Keratinocyte (primary cell): ENCODE results near the gene DTNB. TPM values are rescaled to one million over a fixed set of nuclear protein-coding genes. Genes with fewer than 3 reads are reported as not detected.
"Not testable (repeated sequence)": the region's sequence is repeated elsewhere in the genome, so short reads cannot be mapped to it uniquely, and the experiment has no call there.

Source experiments
- DNase-seq: peaks from one replicate; pipeline ENCODE4 v3.0.0-alpha.2; 2011; ENCODE audit warnings: low read depth, missing footprints, low spot score
- FAIRE-seq: peaks from 2 replicates; lab custom pipeline; 2011; peaks lifted over from hg19 to GRCh38; lab: Jason Lieb, UNC
- H2AFZ ChIP-seq: 2 replicates; pipeline ENCODE4 v1.6.0; 2012; ENCODE audit warnings: low read length, control low read depth, inconsistent platforms; ENCODE audit not compliant: control insufficient read depth
- H3K27ac ChIP-seq: 2 replicates; pipeline ENCODE4 v1.5.1; 2011; ENCODE audit warnings: low read length; ENCODE audit not compliant: control insufficient read depth, insufficient read depth
- H3K27me3 ChIP-seq: 3 replicates; pipeline ENCODE4 v1.6.0; 2011; ENCODE audit warnings: low read length; ENCODE audit not compliant: control insufficient read depth, insufficient read depth; ENCODE audit errors: extremely low read depth
- H3K36me3 ChIP-seq, 2 experiments: 2 replicates in 1 of 2; 3 replicates in 1 of 2; pipeline ENCODE4 v1.5.1; 2011; ENCODE audit warnings: low read length in 2 of 2, mild to moderate bottlenecking in 1 of 2; ENCODE audit not compliant: control insufficient read depth in 2 of 2, insufficient read depth in 2 of 2; ENCODE audit errors: extremely low read depth in 1 of 2
- H3K4me1 ChIP-seq: 3 replicates; pipeline ENCODE4 v1.5.1; 2011; ENCODE audit warnings: low read length; ENCODE audit not compliant: control insufficient read depth, insufficient read depth; ENCODE audit errors: extremely low read depth
- H3K4me2 ChIP-seq: 3 replicates; pipeline ENCODE4 v1.6.0; 2011; ENCODE audit warnings: low read depth, low read length; ENCODE audit not compliant: control insufficient read depth, insufficient read depth; ENCODE audit errors: extremely low read depth
- H3K4me3 ChIP-seq, 3 experiments: fragments of 200-600 bp in 1 of 3; sonication (generic) in 1 of 3; 2 replicates in 2 of 3; 3 replicates in 1 of 3; pipeline ENCODE4 v1.5.1; 2011 to 2016; ENCODE audit warnings: low read length in 3 of 3, mild to moderate bottlenecking in 3 of 3, control low read depth in 2 of 3, inconsistent platforms in 1 of 3, low read depth in 1 of 3, mixed read lengths in 1 of 3, mixed run types in 1 of 3, moderate library complexity in 1 of 3; ENCODE audit not compliant: control insufficient read depth in 2 of 3, insufficient read depth in 2 of 3; ENCODE audit errors: extremely low read depth in 1 of 3
- H3K79me2 ChIP-seq: 2 replicates; pipeline ENCODE4 v1.6.0; 2012; ENCODE audit warnings: low read length; ENCODE audit not compliant: control insufficient read depth, insufficient read depth
- H3K9ac ChIP-seq: 3 replicates; pipeline ENCODE4 v1.6.0; 2011; ENCODE audit warnings: low read length; ENCODE audit not compliant: control insufficient read depth, insufficient read depth; ENCODE audit errors: extremely low read depth
- H3K9me1 ChIP-seq: 3 replicates; pipeline ENCODE4 v1.6.0; 2011; ENCODE audit warnings: low read length; ENCODE audit not compliant: control insufficient read depth, insufficient read depth; ENCODE audit errors: extremely low read depth
- H3K9me3 ChIP-seq: 2 replicates; pipeline ENCODE4 v1.5.1; 2012; ENCODE audit warnings: low read depth, low read length; ENCODE audit not compliant: control insufficient read depth
- H4K20me1 ChIP-seq: 3 replicates; pipeline ENCODE4 v1.6.0; 2011; ENCODE audit warnings: low read length; ENCODE audit not compliant: control insufficient read depth, insufficient read depth; ENCODE audit errors: extremely low read depth
- EZH2 ChIP-seq: IDR thresholded peaks from one replicate; pipeline ENCODE4 v1.6.1; 2012; ENCODE audit warnings: inconsistent platforms, mild to moderate bottlenecking, low read length, moderate library complexity
- dilution Hi-C: fragments of 300-500 bp; cut with MboI; formaldehyde crosslinking; loops from one replicate; pipeline ENCODE4 v1.7.0; 2020; ENCODE audit warnings: low sequenced_read_pairs; ENCODE audit not compliant: extremely low pct_ligation_motif_present
- polyA plus RNA-seq, 5 experiments: library from polyadenylated mRNA; depleted of rRNA in 3 of 5; stranded (reverse) in 3 of 5; stranded (forward) in 1 of 5; unstranded in 1 of 5; fragments of >200 nt; gene quantifications; 1 replicate in 1 of 5; 2 replicates in 3 of 5; 3 replicates in 1 of 5; pipeline versions ENCODE4 v1.2.1 to v1.2.3, GENCODE V29; 2011 to 2012; ENCODE audit warnings: missing spikeins in 2 of 5, low read depth in 1 of 5, low replicate concordance in 1 of 5
- TF ChIP-seq, protein P1 (sequence below), 3 experiments: IDR thresholded peaks in 1 of 3; conservative IDR thresholded peaks in 1 of 3; optimal IDR thresholded peaks in 1 of 3; 2 replicates in 2 of 3; 3 replicates in 1 of 3; pipeline versions ENCODE3 to v1.5.1; 2011; ENCODE audit warnings: low read length in 3 of 3, mild to moderate bottlenecking in 3 of 3, moderate library complexity in 2 of 3, control low read depth in 1 of 3, inconsistent platforms in 1 of 3; ENCODE audit not compliant: insufficient read depth in 2 of 3; ENCODE audit errors: extremely low read depth in 1 of 3

The DTNB gene
- polyA plus RNA-seq, 1 donor (not counting 4 experiments of a cell fraction or from before 2014, with no cell fraction given) = 31.5 TPM

DNA sequence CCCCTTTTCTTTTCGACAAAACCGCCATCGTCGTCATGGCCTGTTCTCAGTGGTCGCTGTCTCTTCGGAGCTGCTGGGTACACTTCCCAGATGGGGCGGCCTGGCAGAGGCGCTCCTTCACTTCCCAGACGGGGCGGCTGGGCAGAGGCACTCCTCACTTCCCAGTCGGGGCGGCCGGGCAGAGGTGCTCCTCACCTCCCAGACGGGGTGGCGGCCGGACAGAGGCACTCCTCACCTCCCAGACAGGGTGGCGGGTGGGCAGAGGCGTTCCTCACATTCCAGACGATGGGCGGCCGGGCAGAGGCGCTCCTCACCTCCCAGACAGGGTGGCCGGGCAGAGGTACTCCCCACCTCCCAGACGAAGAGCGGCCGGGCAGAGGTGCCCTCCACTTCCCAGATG, 138.9 kb downstream of the DTNB start:
- DNase-seq (no peak), FAIRE-seq (no peak)
- Histone ChIP-seq H3K9me3 (no peaks in the 10 kb centered on the region), H3K27me3 (no peaks in the 10 kb centered on the region), H4K20me1 (no peaks in the 10 kb centered on the region), H3K36me3 (peaks cover 0 to 1% of the 10 kb centered on the region in 2 experiments), H3K79me2 (no peaks in the 10 kb centered on the region), H3K27ac (no peak overlapping the region), H3K4me3 (no peak overlapping the region), H3K4me1 (no peaks in the 10 kb centered on the region), H2AFZ (no peak overlapping the region), H3K4me2 (no peak overlapping the region), H3K9me1 (no peaks in the 10 kb centered on the region), H3K9ac (no peak overlapping the region)
- dilution Hi-C loops = no loop called here
- no peak for TF ChIP-seq EZH2
- TF ChIP-seq, protein P1, sequence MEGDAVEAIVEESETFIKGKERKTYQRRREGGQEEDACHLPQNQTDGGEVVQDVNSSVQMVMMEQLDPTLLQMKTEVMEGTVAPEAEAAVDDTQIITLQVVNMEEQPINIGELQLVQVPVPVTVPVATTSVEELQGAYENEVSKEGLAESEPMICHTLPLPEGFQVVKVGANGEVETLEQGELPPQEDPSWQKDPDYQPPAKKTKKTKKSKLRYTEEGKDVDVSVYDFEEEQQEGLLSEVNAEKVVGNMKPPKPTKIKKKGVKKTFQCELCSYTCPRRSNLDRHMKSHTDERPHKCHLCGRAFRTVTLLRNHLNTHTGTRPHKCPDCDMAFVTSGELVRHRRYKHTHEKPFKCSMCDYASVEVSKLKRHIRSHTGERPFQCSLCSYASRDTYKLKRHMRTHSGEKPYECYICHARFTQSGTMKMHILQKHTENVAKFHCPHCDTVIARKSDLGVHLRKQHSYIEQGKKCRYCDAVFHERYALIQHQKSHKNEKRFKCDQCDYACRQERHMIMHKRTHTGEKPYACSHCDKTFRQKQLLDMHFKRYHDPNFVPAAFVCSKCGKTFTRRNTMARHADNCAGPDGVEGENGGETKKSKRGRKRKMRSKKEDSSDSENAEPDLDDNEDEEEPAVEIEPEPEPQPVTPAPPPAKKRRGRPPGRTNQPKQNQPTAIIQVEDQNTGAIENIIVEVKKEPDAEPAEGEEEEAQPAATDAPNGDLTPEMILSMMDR (optimal IDR thresholded peaks at IDR 0.05 in 1 of 3, IDR thresholded peaks at IDR 0.05 in 1 of 3, conservative IDR thresholded peaks at IDR 0.05 in 1 of 3; ENCODE audit: extremely low read depth in 1 of 3, insufficient read depth in 2 of 3, low read length in 3 of 3) = no peak

DNA sequence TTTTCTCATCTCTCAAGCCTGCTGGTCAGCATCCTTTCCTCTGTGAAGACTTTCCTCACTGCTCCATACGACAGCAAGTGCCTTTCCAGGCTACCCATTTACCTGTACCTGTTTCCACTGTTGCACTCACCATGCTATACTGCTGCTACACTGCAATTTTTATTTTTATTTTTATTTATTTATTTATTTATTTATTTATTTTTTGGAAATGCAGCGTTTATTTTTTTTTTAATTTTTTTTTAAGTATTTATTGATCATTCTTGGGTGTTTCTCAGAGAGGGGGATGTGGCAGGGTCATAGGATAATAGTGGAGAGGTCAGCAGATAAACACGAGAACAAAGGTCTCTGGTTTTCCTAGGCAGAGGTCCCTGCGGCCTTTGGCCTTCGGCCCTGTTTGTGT, 139.6 kb downstream of the DTNB start:
- H2AFZ ChIP-seq, H3K9ac ChIP-seq, H3K27ac ChIP-seq, dilution Hi-C loops, FAIRE-seq, H3K27me3 ChIP-seq, H3K4me2 ChIP-seq, H3K9me1 ChIP-seq, H3K79me2 ChIP-seq, DNase-seq, H3K36me3 ChIP-seq, H3K4me1 ChIP-seq, H3K9me3 ChIP-seq, H4K20me1 ChIP-seq, H3K4me3 ChIP-seq: not testable (repeated sequence)

DNA sequence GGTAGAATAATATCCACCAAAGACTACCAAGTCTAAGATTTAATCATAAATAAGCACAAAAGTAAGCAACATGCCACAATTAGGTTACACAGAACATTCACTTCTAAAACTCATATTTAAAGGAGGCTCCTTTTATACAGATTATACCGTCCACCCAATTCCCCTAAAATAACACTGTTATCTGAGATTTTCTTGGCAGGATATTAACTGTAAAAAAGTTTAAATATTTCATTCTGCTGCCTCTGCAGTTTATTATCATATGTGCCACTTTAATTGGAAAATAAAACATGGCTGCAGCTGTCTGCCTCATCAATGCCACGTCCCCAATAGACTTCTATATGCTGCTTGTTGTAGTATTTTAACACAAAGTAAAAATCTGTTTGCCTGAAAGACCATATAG, 140.9 kb downstream of the DTNB start:
- no peak overlapping the region for H3K9ac ChIP-seq
- no peaks in the 10 kb centered on the region for H3K79me2 ChIP-seq
- no peak overlapping the region for H3K4me3 ChIP-seq
- H4K20me1 ChIP-seq = no peaks in the 10 kb centered on the region
- H3K9me3 ChIP-seq = no peaks in the 10 kb centered on the region
- dilution Hi-C loops = no loop called here
- no peak overlapping the region for H3K27ac ChIP-seq
- H3K27me3 ChIP-seq = no peaks in the 10 kb centered on the region
- H2AFZ ChIP-seq = no peak overlapping the region
- peaks cover 11% of the 10 kb centered on the region for H3K4me1 ChIP-seq
- TF ChIP-seq EZH2 = no peak
- TF ChIP-seq, protein P1 (optimal IDR thresholded peaks at IDR 0.05 in 1 of 3, IDR thresholded peaks at IDR 0.05 in 1 of 3, conservative IDR thresholded peaks at IDR 0.05 in 1 of 3; ENCODE audit: extremely low read depth in 1 of 3, insufficient read depth in 2 of 3, low read length in 3 of 3) = no peak
- FAIRE-seq (no peak), DNase-seq (no peak)
- no peaks in the 10 kb centered on the region for H3K9me1 ChIP-seq
- H3K36me3 ChIP-seq = peaks cover 0 to 1% of the 10 kb centered on the region in 2 experiments
- H3K4me2 ChIP-seq = no peak overlapping the region
